ENCODE data around the gene PLCB3.
A peak's percentile ranks its signal among the peaks of the same experiment; 100 is the strongest.

PLCB3 gene

DNA sequence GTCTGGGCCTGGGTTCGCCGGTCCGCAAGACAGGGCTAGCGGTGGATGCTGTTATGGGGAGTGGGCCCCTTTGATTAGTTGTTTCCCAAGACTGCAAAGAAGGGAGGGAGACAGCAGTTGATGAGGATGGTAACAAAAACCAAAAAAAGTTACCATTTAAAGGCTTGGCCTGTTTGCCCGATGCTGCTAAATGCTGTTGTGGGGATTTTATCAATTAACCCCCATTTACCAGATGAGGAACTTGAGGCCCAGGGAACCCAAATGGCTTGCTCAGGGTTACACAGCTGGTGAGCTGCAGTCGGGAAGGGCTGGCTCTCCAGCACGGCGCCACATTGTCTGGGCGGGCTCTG is 28.7 kb upstream of the PLCB3 start:
- no peak for DNase-seq (ENCODE audit: low read depth)

DNA sequence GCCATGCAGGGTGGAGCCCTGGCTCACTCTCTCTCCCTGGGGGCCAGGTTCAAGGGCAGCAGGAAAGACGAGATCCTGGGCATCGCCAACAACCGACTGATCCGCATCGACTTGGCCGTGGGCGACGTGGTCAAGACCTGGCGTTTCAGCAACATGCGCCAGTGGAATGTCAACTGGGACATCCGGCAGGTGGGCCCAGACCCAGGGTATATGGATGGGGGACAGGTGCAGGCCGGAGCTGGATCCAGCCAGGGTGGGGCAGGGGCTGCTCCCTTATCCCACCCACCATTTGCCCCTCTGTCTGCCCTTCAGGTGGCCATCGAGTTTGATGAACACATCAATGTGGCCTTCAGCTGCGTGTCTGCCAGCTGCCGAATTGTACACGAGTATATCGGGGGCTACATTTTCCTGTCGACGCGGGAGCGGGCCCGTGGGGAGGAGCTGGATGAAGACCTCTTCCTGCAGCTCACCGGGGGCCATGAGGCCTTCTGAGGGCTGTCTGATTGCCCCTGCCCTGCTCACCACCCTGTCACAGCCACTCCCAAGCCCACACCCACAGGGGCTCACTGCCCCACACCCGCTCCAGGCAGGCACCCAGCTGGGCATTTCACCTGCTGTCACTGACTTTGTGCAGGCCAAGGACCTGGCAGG is 28.2 kb upstream of the PLCB3 start:
- no peak for DNase-seq (ENCODE audit: low read depth)

DNA sequence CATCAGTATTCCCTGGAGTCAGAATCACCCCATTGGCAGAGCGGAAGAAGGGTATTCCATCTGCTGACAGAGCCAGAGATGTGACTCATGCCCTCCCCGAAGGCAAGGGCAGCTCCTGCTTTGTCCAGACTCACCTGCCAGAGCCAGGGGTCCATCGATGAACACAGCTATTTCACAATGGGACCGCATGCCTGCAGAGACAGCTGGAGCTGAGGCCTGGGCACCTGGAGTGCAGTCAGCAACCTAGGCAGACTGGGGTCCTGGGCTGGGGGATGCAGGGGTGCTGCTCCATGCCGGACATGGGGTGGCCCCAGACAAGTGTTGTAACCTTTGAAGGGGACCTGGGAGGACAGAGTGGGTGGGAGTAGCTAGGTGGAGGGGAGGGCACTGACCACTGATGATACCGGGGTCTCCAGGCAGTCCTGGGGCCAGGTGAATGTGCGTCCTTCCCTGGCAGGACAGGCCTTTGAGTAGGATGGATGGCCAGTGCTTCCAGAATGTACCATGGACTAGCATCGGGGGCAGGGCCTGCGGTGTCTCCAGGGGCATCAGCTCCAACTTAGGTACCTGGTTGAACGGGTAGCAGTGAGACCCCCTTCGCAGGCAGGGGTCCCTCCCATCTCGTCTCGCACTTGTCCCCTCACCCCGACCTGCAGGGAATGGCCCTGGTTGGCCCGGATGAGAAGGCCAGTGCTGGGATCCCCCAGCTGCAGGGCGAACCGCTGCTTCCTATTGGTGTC is 27.0 kb upstream of the PLCB3 start:
- DNase-seq (ENCODE audit: low read depth) = no peak

DNA sequence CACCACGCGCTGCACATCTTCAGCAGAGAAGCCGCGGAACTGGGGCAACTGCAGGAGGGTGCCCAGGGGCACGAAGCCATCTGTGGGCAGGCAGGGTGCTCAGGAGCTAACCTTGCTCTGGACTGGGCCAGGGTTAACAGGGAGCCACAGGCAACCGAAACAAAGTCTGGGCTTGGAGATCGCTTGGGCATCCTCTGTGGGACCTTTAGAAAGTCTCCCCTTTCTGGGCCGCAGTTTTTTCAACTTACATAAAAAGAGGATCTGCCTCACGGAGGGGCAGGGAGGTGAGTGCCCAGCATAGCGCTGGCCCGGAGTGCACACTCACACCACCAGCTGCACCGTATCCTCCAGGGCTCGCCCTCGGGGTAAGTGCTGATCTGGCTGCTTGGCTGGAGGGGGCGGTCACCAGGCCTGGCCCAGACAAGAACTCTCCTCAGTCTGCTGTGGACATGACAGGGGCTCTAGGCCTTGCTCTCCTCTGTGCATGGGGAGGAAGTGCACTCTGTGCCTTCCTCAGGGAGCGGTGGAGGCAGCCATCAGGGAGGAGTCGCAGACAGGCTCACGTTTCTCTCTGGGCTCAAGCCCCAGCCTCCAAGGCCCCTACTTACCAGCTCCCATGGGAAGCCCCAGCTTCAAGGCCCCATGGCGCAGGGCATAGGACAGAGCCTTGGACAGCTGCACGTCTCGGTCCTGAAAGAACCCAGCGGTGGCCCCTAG is 26.3 kb upstream of the PLCB3 start:
- DNase-seq (ENCODE audit: low read depth) = no peak

DNA sequence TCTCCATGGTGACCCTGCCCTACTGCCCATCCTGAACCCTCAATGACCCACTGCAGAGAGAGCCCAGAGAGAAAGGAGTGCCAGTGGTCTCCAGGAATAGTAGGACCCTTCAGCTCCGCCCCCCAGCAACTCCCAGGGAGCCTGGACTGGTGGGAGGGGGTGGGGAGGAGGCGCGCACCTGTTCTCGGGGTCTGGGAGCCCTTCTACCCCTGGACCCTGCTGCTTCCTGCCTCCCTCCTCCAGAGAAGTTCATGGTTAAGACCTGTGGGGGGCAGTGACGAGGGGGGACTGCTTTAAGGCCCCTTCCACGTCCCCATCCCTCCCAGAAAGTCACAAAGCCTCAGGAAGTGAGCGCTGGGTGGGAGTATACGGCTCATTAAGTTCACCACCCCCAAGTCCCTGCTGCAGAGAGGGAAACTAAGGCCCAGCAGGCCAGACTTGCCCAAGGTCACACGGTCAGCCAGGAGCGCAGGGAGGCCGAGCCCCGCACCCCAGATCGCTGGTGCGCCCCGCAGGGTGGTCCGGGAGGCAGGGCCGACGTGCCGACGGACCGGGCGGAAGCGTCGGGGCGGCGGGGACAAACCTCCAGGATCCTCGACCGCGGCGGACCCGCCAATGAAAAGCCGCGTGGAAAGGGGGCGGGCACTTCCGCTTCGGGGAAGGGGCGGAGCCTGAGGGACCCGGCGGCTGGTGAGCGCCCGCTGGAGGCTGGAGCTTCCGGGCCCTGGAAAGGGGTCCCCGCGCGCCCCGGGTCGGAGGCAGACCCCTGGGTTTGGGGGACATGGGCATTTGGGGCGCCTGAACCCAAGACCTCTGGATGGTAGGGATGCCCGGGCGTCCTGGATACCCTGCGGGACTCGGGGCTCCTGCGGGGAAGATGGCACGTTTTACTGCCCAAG is 25.5 kb upstream of the PLCB3 start, which contains the start of the genes NUDT22 and TRPT1:
Gene NUDT22, plus strand, starts transcription at position 667 of the 899 bp plus-strand sequence. CDS start 379 bp downstream, outside the sequence.
Gene TRPT1, minus strand, starts transcription at position 579 of the 899 bp plus-strand sequence. Its CDS starts 326 bp downstream, at position 253.
- DNase-seq (ENCODE audit: low read depth) = peak; percentile 89

DNA sequence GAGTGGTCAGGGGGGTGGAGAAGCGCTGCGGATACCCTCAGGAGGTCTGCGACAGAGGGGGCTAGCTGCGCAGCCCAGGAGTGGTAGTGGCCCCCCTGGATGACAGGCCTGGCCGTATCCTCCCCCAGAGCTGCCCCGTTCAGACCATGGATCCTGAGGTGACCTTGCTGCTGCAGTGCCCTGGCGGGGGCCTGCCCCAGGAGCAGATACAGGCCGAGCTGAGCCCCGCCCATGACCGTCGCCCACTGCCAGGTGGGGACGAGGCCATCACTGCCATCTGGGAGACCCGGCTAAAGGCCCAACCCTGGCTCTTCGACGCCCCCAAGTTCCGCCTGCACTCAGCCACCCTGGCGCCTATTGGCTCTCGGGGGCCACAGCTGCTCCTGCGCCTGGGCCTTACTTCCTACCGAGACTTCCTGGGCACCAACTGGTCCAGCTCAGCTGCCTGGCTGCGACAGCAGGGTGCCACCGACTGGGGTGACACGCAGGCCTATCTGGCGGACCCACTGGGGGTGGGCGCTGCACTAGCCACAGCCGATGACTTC is 24.8 kb upstream of the PLCB3 start:
- DNase-seq (ENCODE audit: low read depth) = no peak

DNA sequence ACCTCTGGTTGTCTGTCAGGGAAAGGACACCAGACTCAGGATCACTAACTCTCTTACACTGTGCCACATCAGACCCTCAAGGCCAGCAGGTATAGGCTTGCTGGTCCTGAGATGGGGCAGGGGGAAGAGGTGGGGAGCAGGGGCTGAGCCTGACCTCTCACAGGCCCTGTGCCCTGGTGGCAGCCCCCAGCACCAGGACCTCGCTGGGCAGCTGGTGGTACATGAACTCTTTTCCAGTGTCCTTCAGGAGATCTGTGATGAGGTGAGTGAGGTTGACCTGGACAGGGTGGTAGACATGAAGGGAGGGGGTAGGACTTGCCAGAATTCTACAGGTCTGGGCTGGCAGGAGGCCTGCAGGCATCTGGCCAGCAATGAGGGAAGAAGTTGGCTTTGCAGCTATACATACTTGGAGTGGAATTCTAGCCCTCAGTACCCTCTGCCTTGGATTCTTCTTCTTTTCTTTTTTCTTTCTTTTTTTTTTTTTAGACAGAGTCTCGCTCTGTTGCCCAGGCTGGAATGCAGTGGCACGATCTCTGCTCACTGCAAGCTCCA is 23.8 kb upstream of the PLCB3 start:
- no peak for DNase-seq (ENCODE audit: low read depth)

DNA sequence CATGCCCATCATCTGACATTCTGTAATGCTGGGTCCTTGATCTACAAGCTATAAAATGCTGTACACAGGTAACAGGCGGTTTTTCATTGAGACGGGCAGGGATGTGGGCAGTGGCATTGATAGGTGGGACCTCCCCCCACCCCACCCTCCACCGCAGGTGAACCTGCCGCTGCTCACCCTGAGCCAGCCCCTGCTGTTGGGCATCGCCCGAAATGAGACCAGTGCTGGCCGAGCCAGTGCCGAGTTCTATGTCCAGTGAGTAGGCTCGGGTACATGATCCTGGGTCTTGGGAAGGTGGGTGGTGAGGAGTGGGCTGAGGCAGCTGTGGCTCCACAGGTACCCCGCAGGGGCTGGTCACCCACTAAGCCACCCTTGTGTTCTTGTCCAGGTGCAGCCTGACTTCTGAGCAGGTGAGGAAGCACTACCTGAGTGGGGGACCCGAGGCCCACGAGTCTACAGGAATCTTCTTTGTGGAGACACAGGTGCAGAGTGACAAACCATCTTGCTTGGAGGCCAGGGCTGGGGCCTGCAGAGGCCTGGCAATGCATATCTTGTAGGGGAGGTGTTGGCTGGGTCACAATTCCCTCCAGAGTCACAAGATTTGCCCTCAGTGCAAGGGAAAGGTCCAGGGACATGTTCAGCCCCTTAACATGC is 22.1 kb upstream of the PLCB3 start:
- no peak for DNase-seq (ENCODE audit: low read depth)

DNA sequence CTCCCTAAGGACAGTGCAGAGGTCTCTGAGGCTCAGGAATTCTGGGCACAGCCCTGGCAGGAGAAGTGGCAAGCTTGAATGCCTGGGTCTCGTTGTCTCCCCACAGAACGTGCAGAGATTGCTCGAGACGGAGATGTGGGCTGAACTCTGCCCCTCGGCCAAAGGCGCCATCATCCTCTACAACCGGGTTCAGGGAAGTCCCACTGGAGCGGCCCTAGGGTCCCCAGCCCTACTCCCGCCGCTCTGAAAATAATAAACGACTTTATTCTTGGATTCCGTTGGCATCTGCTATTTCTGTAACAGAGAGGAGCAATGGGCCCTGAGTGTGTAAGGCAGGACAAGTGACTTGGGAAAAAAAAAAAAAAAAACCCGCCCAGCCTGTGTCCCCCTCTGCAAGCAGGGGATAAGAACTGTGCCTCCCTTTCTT is 21.6 kb upstream of the PLCB3 start:
- no peak for DNase-seq (ENCODE audit: low read depth)

DNA sequence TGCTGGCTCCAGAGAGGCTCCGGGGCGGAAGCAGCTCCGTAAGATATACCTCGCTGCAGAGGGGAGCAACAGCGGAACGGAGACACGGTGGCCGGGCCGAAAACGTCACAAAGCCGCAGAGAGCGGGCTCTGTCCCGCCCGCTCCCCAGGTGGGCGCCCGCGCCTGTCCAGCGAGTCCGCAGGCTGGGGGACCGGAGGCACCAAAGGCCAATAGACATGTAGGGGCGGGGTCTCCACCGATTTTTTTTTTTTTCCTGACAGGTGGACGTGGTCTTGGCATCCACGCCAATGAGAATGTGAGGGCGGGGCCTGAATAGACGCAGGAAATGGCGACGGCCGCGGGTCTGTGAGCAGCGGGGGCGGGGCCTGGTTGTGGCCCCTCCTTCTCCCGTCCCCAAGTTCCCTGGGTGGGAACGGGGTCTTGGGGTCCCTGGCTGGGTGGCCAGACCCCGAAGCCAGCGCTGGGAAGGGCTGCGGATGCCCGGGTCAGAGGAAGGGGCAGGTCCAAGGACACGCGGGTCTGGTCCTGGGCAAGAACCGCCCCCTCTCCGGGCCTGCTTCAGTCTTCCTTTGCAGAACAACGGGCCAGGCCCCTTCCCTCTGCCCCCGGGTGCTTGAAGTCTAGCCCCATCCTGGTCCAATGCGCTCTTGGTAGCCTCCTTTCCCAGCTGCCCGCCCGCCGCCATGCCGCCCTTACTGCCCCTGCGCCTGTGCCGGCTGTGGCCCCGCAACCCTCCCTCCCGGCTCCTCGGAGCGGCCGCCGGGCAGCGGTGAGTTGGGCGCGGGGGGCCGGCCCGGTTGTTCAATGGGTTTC is 21.0 kb upstream of the PLCB3 start, which contains the start of gene DNAJC4:
Gene DNAJC4, plus strand, starts transcription at position 378 of the 814 bp plus-strand sequence. Its CDS starts 307 bp downstream, at position 685.
- peak; percentile 78 for DNase-seq (ENCODE audit: low read depth)

DNA sequence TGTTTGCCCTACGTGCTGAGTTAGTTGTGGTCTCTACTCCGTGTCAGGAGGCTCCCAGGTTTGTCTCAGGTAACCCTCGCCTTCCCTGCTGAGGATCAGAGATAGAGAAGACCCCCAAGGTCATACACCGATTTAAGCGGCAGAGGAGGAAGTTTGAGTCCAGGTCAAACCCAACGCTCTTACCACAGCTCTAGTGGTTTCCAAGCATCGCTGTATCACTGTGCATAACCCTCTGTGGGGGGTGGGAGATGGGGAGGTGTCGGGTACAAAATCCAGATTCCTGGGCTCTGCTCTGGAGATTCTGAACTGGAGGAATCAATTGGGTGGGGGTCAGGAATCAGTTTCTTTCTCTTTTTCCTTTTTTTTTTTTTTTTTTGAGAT is 20.4 kb upstream of the PLCB3 start:
- DNase-seq (ENCODE audit: low read depth) = no peak

DNA sequence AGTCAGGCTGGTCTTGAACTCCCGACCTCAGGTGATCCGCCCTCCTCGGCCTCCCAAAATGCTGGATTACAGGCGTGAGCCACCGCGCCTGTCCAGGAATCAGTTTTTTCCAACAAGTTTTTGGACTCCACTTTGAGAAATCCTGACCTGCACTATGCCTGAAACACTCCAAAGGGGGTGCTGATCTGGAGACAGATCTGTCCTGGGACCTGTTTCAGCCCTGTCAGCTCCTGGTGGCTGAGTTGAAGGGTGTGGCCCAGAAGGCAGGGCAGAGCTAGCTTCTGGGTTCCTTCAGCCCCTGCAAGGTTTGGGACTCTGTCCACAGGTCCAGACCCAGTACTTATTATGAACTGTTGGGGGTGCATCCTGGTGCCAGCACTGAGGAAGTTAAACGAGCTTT is 19.8 kb upstream of the PLCB3 start:
- no peak for DNase-seq (ENCODE audit: low read depth)

DNA sequence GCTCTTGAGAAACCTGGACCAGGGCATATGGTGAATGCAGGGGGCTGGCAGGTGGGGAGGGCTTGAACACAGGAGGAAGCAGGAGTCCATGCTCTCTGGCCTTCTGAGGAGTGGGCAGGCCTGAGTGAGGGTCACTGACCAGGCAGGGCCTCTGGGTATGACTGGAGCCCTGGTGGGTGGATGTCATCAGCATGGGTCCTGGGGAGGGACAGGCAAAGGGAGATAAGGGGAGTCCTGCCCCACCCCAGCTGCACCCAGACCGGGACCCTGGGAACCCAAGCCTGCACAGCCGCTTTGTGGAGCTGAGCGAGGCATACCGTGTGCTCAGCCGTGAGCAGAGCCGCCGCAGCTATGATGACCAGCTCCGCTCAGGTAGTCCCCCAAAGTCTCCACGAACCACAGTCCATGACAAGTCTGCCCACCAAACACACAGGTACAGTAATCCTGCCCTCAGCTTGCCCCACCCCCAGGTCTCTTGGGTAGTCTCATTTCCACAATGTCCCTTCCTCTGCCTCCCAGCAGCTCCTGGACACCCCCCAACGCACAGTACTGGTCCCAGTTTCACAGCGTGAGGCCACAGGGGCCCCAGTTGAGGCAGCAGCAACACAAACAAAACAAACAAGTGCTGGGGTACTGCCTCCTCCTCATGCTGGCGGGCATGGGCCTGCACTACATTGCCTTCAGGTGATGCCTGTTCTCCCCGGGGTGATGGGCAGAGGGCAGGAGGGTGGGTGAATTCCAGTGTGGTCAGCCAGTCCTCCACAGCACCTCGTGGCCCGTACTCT is 19.0 kb upstream of the PLCB3 start:
- no peak for DNase-seq (ENCODE audit: low read depth)

DNA sequence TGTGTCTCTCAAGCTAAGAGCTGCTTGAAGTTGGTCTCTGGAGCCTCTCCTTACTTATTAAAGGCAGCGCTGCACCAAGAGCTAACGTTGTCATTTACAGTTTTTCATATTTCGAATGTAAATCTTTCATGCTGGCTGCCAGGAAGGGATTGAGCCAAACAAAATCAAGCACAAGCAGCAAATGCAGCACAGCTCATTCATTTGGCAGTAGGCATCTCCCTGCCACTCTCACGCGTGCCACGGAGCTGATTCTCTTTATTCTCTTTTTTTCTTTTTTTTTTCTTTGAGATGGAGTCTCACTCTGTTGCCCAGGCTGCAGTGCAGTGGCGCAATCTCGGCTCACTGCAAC is 18.4 kb upstream of the PLCB3 start:
- DNase-seq (ENCODE audit: low read depth) = no peak

DNA sequence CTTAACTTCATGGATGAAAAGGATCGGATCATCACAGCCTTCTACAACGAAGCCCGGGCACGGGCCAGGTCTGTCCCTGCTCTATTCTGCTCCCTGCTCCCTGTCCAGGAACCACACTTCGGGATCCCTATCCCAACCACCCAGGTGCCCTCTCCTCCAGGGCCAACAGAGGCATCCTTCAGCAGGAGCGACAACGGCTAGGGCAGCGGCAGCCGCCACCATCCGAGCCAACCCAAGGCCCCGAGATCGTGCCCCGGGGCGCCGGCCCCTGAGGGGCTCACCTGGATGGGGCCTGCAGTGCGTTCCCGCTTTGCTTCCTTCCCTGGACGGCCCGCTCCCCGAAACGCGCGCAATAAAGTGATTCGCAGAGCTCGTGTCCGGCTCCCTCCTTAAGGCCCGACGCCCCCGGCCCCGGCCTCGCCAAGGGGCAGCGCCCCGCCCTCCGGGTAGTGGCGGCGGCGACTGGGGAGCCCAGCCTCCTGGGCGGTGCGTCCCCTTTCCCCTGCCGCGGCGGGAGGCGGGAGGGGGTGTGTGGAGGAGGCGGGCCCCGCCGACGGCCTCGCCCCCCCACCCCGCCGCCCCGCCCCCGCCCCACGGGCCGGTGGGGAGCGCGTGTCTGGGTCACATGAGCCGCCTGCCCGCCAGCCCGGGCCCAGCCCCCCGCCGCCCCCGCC is 17.3 kb upstream of the PLCB3 start, which contains the start of gene VEGFB:
Gene VEGFB, plus strand, starts transcription at position 672 of the 674 bp plus-strand sequence. CDS start 250 bp downstream, outside the sequence.
- peak; percentile 70 for DNase-seq (ENCODE audit: low read depth)

DNA sequence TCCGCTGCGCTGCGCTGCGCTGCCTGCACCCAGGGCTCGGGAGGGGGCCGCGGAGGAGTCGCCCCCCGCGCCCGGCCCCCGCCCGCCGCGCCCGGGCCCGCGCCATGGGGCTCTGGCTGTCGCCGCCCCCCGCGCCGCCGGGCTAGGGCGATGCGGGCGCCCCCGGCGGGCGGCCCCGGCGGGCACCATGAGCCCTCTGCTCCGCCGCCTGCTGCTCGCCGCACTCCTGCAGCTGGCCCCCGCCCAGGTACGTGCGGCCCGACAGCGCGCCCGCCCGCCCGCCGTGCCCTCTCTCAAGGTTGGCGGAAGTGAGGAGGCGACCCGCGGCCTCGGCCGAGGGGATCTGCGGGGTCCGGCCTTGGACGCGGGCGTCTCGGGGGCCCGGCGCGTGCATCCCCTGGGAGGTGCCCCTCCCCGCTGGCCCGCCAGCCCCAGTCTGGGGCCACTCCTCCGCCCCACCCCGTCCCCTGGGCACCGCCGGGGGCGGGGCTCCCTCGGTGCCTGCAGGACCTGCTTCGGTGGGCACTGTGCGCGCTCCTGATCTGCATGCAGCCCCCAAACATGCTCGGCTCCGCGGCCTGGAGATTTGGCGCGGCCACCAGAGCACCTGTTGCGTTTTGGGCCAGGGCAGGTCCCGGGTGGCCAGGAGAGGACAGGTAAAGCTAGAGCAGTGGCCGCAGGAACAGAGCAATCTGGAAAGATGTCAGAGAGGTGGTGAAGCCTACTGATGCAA is 16.5 kb upstream of the PLCB3 start:
- DNase-seq (ENCODE audit: low read depth) = no peak

DNA sequence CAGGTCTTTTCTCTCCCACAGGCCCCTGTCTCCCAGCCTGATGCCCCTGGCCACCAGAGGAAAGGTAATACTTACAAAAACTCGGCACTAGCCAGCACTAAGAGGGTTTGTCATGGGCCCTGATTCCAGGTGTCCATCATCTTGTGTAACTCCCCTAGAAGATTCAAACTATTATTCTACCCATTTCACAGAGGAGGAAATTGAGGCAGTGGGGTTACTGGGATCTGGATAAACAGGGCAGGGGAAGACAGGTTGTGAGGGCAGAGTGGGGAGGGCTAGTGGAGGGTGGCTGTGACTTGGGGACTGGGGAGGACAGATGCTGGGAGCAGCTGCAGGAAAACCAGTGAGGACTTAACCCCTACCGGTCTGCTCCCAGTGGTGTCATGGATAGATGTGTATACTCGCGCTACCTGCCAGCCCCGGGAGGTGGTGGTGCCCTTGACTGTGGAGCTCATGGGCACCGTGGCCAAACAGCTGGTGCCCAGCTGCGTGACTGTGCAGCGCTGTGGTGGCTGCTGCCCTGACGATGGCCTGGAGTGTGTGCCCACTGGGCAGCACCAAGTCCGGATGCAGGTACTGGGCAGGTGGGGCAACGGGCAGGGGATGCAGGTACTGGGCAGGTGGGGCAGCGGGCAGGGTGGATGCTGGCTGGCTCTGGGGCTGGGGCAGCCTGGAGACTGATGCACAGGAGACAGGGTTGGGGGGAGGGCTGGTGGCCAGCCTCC is 15.7 kb upstream of the PLCB3 start:
- DNase-seq (ENCODE audit: low read depth) = no peak
